Activated naive CD8-positive, alpha-beta T cell (primary cell): ENCODE data around the gene SSUH2.

Experiments used
- H3K27ac Mint-ChIP-seq: one replicate; pipeline ENCODE4 v1.8.0; 2021; ENCODE audit warnings: mixed read lengths
- H3K27me3 Mint-ChIP-seq: one replicate; pipeline ENCODE4 v1.8.0; 2021; ENCODE audit warnings: mixed read lengths
- H3K36me3 Mint-ChIP-seq: one replicate; pipeline ENCODE4 v1.8.0; 2021; ENCODE audit warnings: mixed read lengths
- H3K4me1 Mint-ChIP-seq: one replicate; pipeline ENCODE4 v1.8.0; 2021; ENCODE audit warnings: low read depth, mixed read lengths
- H3K4me3 Mint-ChIP-seq: one replicate; pipeline ENCODE4 v1.8.0; 2021; ENCODE audit warnings: mild to moderate bottlenecking, mixed read lengths
- H3K9me3 Mint-ChIP-seq: one replicate; pipeline ENCODE4 v1.8.0; 2021; ENCODE audit warnings: low read depth, mixed read lengths

The SSUH2 gene

DNA sequence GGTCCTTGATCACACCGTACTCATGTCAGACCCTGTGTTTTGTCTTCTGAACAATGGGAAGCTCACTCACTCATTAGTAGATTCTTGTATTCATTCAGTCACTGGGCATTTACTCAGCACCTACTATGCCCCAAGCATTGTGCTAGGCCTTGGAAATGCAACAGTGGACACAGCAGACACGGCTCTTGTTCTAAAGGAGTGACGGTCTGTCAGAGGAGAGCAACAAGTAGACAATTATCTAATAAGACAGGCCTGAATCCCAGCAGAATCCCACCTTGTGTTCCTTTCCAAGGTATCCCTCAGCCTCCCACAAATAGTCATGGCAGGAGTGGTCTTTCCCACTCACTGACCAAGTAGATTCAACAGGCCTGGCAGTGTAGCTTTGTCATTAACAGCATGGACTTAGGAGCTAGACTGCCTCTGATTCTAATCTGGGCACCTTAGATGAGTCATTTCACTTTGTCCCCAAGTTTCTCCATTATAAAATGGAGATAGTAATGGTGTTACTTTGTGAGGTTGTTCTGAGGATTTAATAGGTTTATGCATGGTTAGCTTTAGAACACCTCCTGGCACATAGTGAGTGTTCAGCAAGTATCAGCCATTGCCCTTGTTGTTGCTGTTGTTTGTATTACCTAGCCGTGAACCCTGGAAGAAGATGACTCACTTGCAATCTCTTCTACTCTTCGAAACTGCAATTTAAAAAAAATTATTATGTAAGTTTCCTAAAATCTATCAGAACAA, 69.1 kb downstream of the SSUH2 start:
- Mint-ChIP-seq H3K27me3 (no peaks in the 10 kb centered on the region), H3K4me1 (peaks cover 14% of the 10 kb centered on the region)

DNA sequence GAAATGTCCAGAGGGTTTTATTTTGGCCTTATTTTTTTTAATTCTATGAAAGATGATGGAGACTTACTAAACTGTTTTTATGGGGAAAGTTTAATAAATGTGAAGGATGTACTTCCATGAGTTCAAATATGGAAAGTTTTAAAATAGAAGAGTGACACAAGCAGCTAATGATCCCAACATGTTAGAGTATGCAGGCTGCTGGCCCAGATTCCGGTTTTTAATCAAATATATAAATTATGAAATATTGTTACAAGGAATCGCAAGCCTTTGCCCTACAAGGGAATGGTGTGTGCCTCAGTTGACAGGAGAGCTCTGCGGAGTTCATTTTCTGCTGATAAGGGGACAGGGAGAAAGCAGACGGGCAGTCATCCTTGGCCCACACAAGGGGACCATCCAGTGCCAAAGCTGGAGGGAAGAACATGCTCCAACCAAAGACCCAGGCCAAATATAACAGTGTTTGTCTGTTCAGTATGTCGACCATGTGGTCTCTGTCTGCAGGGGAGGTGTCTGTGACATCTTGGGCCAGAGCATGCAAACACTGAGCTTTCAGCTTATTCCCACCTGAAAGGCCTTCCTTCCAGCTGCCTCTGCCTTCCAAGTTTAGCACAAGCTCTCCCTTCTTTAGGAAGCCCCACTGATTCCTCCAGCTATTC, 69.8 kb downstream of the SSUH2 start:
- no peaks in the 10 kb centered on the region for H3K36me3 Mint-ChIP-seq
- H3K4me1 Mint-ChIP-seq = peaks cover 17% of the 10 kb centered on the region
- no peak overlapping the region for H3K4me3 Mint-ChIP-seq

More for the DNA sequence above, 69.1 kb downstream of the SSUH2 start:
- Mint-ChIP-seq H3K9me3 (no peaks in the 10 kb centered on the region), H3K36me3 (no peaks in the 10 kb centered on the region), H3K4me3 (no peak overlapping the region), H3K27ac (no peak overlapping the region)

DNA sequence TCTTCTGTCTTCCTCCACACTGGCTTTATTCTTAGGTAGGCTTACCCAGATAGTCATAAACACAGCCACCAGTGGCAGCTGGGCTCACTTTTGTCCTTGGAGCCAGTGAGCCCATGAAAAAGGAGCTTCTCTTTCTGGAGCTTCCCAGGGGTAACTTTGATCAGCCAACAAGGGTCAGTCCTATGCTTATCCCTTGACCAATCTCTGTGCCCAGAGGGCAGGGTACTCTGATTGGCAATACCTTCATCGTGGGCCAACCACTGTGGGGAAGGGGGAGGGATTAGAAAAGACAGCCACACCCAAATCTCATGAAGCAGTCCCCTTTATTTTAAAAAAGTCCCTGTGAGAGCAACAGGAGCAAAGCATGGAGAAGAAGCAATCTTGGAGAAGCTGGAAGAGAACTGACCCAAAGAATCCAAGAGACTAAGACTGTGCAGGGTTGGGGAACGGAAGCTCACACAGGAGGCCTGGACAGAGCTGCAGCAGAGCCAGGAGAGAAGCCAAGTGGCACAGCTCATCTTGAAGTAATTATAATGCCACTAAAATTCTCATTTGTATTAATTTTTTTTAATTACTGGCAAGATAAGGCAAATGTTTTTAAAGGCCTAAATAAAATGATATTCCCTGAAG, 70.4 kb downstream of the SSUH2 start:
- Mint-ChIP-seq H3K27me3 (no peaks in the 10 kb centered on the region), H3K36me3 (no peaks in the 10 kb centered on the region), H3K9me3 (no peaks in the 10 kb centered on the region), H3K4me1 (peaks cover 17% of the 10 kb centered on the region), H3K27ac (no peak overlapping the region), H3K4me3 (no peak overlapping the region)

More for the DNA sequence above, 69.8 kb downstream of the SSUH2 start:
- Mint-ChIP-seq H3K27ac (no peak overlapping the region), H3K27me3 (no peaks in the 10 kb centered on the region), H3K9me3 (no peaks in the 10 kb centered on the region)

DNA sequence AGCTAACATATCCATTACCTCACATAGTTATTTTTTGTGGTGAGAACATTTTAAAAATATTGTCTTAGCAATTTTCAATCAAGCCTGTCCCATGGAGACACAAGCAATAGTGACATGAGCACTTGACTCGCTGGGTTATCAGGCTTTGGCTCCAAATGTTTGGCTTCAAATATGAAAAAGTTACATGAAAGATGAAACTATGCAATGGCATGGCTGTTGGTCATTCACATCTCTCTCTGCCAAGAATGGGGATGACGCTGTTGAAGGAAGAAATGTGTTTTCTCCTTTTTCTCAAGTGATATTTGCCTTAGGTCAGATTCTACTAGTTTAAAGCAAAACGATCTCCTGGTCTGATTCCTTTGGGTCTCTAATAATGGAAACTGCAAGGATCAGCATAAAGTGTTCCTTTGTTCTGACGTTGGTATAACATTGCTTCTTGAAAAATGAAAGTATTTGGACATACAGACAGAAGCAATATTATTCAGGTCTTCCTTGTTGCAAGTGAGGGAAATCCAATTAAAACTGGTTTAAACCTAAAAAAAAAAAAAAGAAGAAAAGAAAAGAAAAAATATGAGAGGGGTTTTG, 71.2 kb downstream of the SSUH2 start:
- no peaks in the 10 kb centered on the region for H3K36me3 Mint-ChIP-seq
- no peak overlapping the region for H3K4me3 Mint-ChIP-seq
- no peaks in the 10 kb centered on the region for H3K27me3 Mint-ChIP-seq
- H3K4me1 Mint-ChIP-seq = peaks cover 17% of the 10 kb centered on the region
- no peaks in the 10 kb centered on the region for H3K9me3 Mint-ChIP-seq
- H3K27ac Mint-ChIP-seq = no peak overlapping the region

DNA sequence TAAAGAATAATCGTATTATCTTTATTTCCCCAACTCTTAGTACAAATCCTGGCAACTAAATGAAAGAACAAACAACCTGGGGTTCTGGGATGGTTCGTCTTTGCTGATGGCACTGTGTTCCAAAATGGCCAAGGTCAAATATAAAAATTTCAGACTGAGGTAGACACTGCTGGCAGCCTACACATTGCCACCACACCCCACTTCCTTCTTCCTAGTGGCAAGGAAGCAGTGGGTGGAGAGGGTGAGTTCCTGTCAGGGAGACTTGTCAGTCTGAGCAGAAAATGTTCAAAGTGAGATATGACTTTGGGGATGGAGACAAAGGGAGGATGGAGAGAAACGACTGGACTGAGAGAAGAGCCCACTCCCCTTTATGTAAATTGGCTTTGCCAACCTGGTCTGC, 73.3 kb downstream of the SSUH2 start:
- H3K4me1 Mint-ChIP-seq = peaks cover 17% of the 10 kb centered on the region
- H3K27ac Mint-ChIP-seq = peak overlapping the region; percentile 1
- H3K36me3 Mint-ChIP-seq = no peaks in the 10 kb centered on the region
- no peak overlapping the region for H3K4me3 Mint-ChIP-seq
- H3K27me3 Mint-ChIP-seq = no peaks in the 10 kb centered on the region
- H3K9me3 Mint-ChIP-seq = no peaks in the 10 kb centered on the region
